ENCODE data around the gene REC114.

DNA sequence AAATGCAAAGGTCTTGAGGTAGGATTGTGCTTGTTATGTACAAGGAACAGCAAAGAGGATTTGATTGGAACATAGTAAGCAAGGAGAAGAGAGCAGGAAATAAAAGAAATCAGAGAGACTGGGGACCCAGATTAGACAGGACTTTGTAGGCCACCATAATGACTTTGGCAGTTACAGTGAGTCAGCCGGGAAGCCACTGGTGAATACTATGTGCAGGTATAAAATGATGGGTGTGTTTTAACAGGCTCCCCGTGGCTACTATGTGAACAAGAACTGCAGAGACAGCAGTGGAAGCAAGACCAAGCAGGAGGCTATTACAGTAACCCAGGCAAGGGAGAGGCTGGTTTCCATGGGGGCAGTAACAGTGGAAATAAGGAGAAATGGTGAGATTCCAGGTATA lies 135.1 kb downstream of the REC114 start:
- TF ChIP-seq POLR2AphosphoS5 (IDR thresholded peaks at IDR 0.05; ENCODE audit: insufficient read depth in 1 of 2, low read depth in 1 of 2) (no peak), POLR2A (IDR thresholded peaks at IDR 0.05) (no peak)
- TF ChIP-seq, protein P1, sequence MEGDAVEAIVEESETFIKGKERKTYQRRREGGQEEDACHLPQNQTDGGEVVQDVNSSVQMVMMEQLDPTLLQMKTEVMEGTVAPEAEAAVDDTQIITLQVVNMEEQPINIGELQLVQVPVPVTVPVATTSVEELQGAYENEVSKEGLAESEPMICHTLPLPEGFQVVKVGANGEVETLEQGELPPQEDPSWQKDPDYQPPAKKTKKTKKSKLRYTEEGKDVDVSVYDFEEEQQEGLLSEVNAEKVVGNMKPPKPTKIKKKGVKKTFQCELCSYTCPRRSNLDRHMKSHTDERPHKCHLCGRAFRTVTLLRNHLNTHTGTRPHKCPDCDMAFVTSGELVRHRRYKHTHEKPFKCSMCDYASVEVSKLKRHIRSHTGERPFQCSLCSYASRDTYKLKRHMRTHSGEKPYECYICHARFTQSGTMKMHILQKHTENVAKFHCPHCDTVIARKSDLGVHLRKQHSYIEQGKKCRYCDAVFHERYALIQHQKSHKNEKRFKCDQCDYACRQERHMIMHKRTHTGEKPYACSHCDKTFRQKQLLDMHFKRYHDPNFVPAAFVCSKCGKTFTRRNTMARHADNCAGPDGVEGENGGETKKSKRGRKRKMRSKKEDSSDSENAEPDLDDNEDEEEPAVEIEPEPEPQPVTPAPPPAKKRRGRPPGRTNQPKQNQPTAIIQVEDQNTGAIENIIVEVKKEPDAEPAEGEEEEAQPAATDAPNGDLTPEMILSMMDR (IDR thresholded peaks at IDR 0.05), result no peak
